HG02973 (cell line): ENCODE data around the gene SH3RF1.
"Not testable (repeated sequence)": the region's sequence is repeated elsewhere in the genome, so short reads cannot be mapped to it uniquely, and the experiment has no call there.

Source experiments
- ATAC-seq: cut with Tn5 transposase; IDR thresholded peaks from one replicate; pipeline ENCODE4 v1.9.1; 2021; ENCODE audit warnings: moderate library complexity; ENCODE audit not compliant: unreplicated experiment

SH3RF1 gene

GRCh38 chr4:169277838-169278237 lies 7.1 kb upstream of the SH3RF1 start:
- ATAC-seq: not testable (repeated sequence)

- no peak for ATAC-seq
Measured at GRCh38 chr4:169275180-169275579, 4.4 kb upstream of the SH3RF1 start.

GRCh38 chr4:169274033-169274432 lies 3.3 kb upstream of the SH3RF1 start:
- ATAC-seq: no peak

GRCh38 chr4:169272265-169272886 lies 1.6 kb upstream of the SH3RF1 start:
- ATAC-seq: no peak

- ATAC-seq: no peak
Measured at GRCh38 chr4:169271692-169272007, 894 bp upstream of the SH3RF1 start.

GRCh38 chr4:169269916-169270809 lies 593 bp downstream of the SH3RF1 start:
- peak; percentile 45 for ATAC-seq

GRCh38 chr4:169268951-169269760 lies 1.6 kb downstream of the SH3RF1 start:
- ATAC-seq: no peak

GRCh38 chr4:169267070-169267469 lies 3.7 kb downstream of the SH3RF1 start:
- ATAC-seq: no peak

GRCh38 chr4:169266661-169267060 lies 4.1 kb downstream of the SH3RF1 start:
- ATAC-seq: no peak

GRCh38 chr4:169266081-169266480 lies 4.7 kb downstream of the SH3RF1 start:
- ATAC-seq: no peak

GRCh38 chr4:169263791-169264392 lies 6.9 kb downstream of the SH3RF1 start:
- no peak for ATAC-seq

GRCh38 chr4:169260217-169260866 lies 10.4 kb downstream of the SH3RF1 start:
- ATAC-seq: no peak

GRCh38 chr4:169259271-169259670 lies 11.5 kb downstream of the SH3RF1 start:
- ATAC-seq: no peak

- ATAC-seq: no peak
Measured at GRCh38 chr4:169258141-169258540, 12.6 kb downstream of the SH3RF1 start.

GRCh38 chr4:169256856-169257761 lies 13.6 kb downstream of the SH3RF1 start:
- ATAC-seq: no peak

GRCh38 chr4:169256101-169256612 lies 14.6 kb downstream of the SH3RF1 start:
- ATAC-seq: no peak

GRCh38 chr4:169254546-169254983 lies 16.2 kb downstream of the SH3RF1 start:
- no peak for ATAC-seq

GRCh38 chr4:169253904-169254303 lies 16.9 kb downstream of the SH3RF1 start:
- ATAC-seq: no peak

GRCh38 chr4:169253113-169253671 lies 17.6 kb downstream of the SH3RF1 start:
- ATAC-seq: no peak
